HCT116 (cell line): ENCODE data around the gene TPPP3. TPM values are rescaled to one million over a fixed set of nuclear protein-coding genes. Genes with fewer than 3 reads are reported as not detected.

Source experiments
- ATAC-seq: fragments of 200-7000 bp; cut with Tn5 transposase; 2 replicates; pipeline ENCODE4 v1.9.1; 2020; ENCODE audit warnings: mild to moderate bottlenecking, moderate library complexity
- BruUV-seq: library from RNA; stranded (reverse); fragments of 400-500 nt; replicated peaks from 2 replicates; lab custom pipeline; 2021; lab: Mats Ljungman, UMichigan
- CTCF ChIA-PET: fragments of 300-600 bp; sonication (Branson Sonifier 250); formaldehyde crosslinking; loops from one replicate; lab custom pipeline; 2021; ENCODE audit warnings: antibody characterized with exemption; lab: Charles Lee
- POLR2A ChIA-PET: fragments of 300-600, 350-600 bp; sonication (Branson Sonifier 250); formaldehyde crosslinking; loops from one replicate; lab custom pipeline; 2021; ENCODE audit warnings: antibody characterized with exemption; lab: Charles Lee
- RAD21 ChIA-PET, 2 experiments: fragments of 300-600 bp; sonication (Branson Sonifier 250); formaldehyde crosslinking; loops; one replicate each; lab custom pipeline; 2023; ENCODE audit warnings: low total read pairs in 2 of 2; ENCODE audit not compliant: uncharacterized antibody in 2 of 2, unreplicated experiment in 2 of 2, low non-redundant PET in 1 of 2; lab: Charles Lee
- DNase-seq: peaks from one replicate; pipeline ENCODE4 v3.0.0-alpha.2; 2010; ENCODE audit warnings: low read depth, low spot score
- H2AFZ ChIP-seq: fragments of 200-600 bp; shearing (Covaris generic), sonication (generic); 2 replicates; pipeline ENCODE4 v1.6.1; 2017; ENCODE audit warnings: low read depth, mixed run types, mixed read lengths, antibody characterized with exemption, low read length; ENCODE audit not compliant: poor library complexity, severe bottlenecking
- H3K27ac ChIP-seq: 2 replicates; pipeline ENCODE4 v1.5.1; 2012; ENCODE audit warnings: low read depth, low read length
- H3K27me3 ChIP-seq: fragments of 200-600 bp; sonication (generic); 2 replicates; pipeline ENCODE4 v1.6.1; 2016; ENCODE audit warnings: mixed run types, low read length, mixed read lengths; ENCODE audit not compliant: insufficient read depth
- H3K36me3 ChIP-seq, 2 experiments: fragments of 200-500 bp in 1 of 2; fragments of 200-600 bp in 1 of 2; sonication (Bioruptor generic) in 1 of 2; sonication (generic) in 1 of 2; 2 replicates each; pipeline versions ENCODE4 v1.5.1 to v1.6.1; 2014 to 2016; ENCODE audit warnings: low read length in 2 of 2, inconsistent platforms in 1 of 2, mixed read lengths in 1 of 2, mixed run types in 1 of 2; ENCODE audit not compliant: insufficient read depth in 2 of 2, control insufficient read depth in 1 of 2
- H3K4me1 ChIP-seq, 2 experiments: fragments of 200-600 bp in 1 of 2; sonication (generic) in 1 of 2; 2 replicates each; pipeline versions ENCODE4 v1.5.1 to v1.6.1; 2012 to 2017; ENCODE audit warnings: low read length in 2 of 2, inconsistent platforms in 1 of 2, mild to moderate bottlenecking in 1 of 2, mixed read lengths in 1 of 2, mixed run types in 1 of 2, moderate library complexity in 1 of 2; ENCODE audit not compliant: insufficient read depth in 2 of 2, control insufficient read depth in 1 of 2
- H3K4me2 ChIP-seq: fragments of 200-600 bp; sonication (generic); 2 replicates; pipeline ENCODE4 v1.6.1; 2017; ENCODE audit warnings: mixed run types, low read length, mixed read lengths
- H3K4me3 ChIP-seq, 2 experiments: fragments of 200-600 bp in 1 of 2; sonication (generic) in 1 of 2; replicated peaks in 1 of 2; 2 replicates each; pipeline ENCODE4 v1.5.1; 2011 to 2016; ENCODE audit warnings: low read length in 2 of 2, control low read depth in 1 of 2, low read depth in 1 of 2, mild to moderate bottlenecking in 1 of 2, mixed read lengths in 1 of 2, mixed run types in 1 of 2
- H3K79me2 ChIP-seq: fragments of 200-600 bp; sonication (generic); 2 replicates; pipeline ENCODE4 v1.6.1; 2017; ENCODE audit warnings: mild to moderate bottlenecking, mixed run types, low read length, moderate library complexity, mixed read lengths; ENCODE audit not compliant: insufficient read depth
- H3K9ac ChIP-seq: fragments of 200-600 bp; sonication (generic); 2 replicates; pipeline ENCODE4 v1.6.1; 2016; ENCODE audit warnings: low read length, mixed read lengths
- H3K9me2 ChIP-seq: fragments of 200-600 bp; sonication (generic), shearing (Covaris generic); 2 replicates; pipeline ENCODE4 v1.6.1; 2017; ENCODE audit warnings: mixed run types, mild to moderate bottlenecking, moderate library complexity; ENCODE audit not compliant: insufficient read depth
- H3K9me3 ChIP-seq, 2 experiments: fragments of 200-500 bp in 1 of 2; fragments of 200-600 bp in 1 of 2; sonication (Bioruptor generic) in 1 of 2; sonication (generic) in 1 of 2; 2 replicates each; pipeline ENCODE4 v1.6.1; 2014 to 2017; ENCODE audit warnings: low read length in 2 of 2, mixed read lengths in 2 of 2, inconsistent platforms in 1 of 2, low read depth in 1 of 2, mild to moderate bottlenecking in 1 of 2, mixed run types in 1 of 2, moderate library complexity in 1 of 2; ENCODE audit not compliant: control insufficient read depth in 1 of 2, insufficient read depth in 1 of 2
- H4K20me1 ChIP-seq: fragments of 200-600 bp; sonication (generic), shearing (Covaris generic); 2 replicates; pipeline ENCODE4 v1.6.1; 2017; ENCODE audit warnings: mixed run types, mild to moderate bottlenecking, moderate library complexity; ENCODE audit not compliant: insufficient read depth
- ATF3 ChIP-seq: IDR thresholded peaks from 2 replicates; pipeline ENCODE4 v1.6.1; 2012
- CTCF ChIP-seq, 3 experiments: fragments of 200-600 bp in 1 of 3; sonication (generic) in 1 of 3; IDR thresholded peaks in 2 of 3; conservative IDR thresholded peaks in 1 of 3; 2 replicates each; pipeline ENCODE4 v1.5.1; 2012 to 2017; ENCODE audit warnings: low read depth in 2 of 3, low read length in 2 of 3, antibody characterized with exemption in 1 of 3, borderline replicate concordance in 1 of 3, control low read depth in 1 of 3, mild to moderate bottlenecking in 1 of 3, mixed read lengths in 1 of 3, mixed run types in 1 of 3, moderate library complexity in 1 of 3; ENCODE audit not compliant: insufficient read depth in 1 of 3
- EGR1 ChIP-seq: IDR thresholded peaks from 2 replicates; pipeline ENCODE4 v1.6.1; 2012; ENCODE audit warnings: low read depth
- ELF1 ChIP-seq: IDR thresholded peaks from 2 replicates; pipeline ENCODE4 v1.6.1; 2012; ENCODE audit warnings: low read depth, borderline replicate concordance
- EZH2 ChIP-seq: fragments of 200-600 bp; sonication (generic); IDR thresholded peaks from 2 replicates; pipeline ENCODE4 v1.6.1; 2017; ENCODE audit warnings: antibody characterized with exemption, mixed run types
- FOSL1 ChIP-seq: IDR thresholded peaks from 2 replicates; pipeline ENCODE4 v1.6.1; 2012; ENCODE audit warnings: low read depth
- MAX ChIP-seq: IDR thresholded peaks from 2 replicates; pipeline ENCODE4 v1.6.1; 2012
- POLR2A ChIP-seq: IDR thresholded peaks from 2 replicates; pipeline ENCODE4 v1.7.0; 2011; ENCODE audit warnings: borderline replicate concordance; ENCODE audit not compliant: insufficient read depth, insufficient read length; ENCODE audit errors: extremely low read depth
- POLR2AphosphoS5 ChIP-seq: IDR thresholded peaks from 2 replicates; pipeline ENCODE4 v1.6.1; 2011; ENCODE audit warnings: mild to moderate bottlenecking, low read depth, low read length, moderate library complexity
- SIN3A ChIP-seq: IDR thresholded peaks from 2 replicates; pipeline ENCODE4 v1.6.1; 2012; ENCODE audit warnings: low read depth
- SP1 ChIP-seq: IDR thresholded peaks from 2 replicates; pipeline ENCODE4 v1.6.1; 2012; ENCODE audit warnings: low read depth
- SRF ChIP-seq: IDR thresholded peaks from 2 replicates; pipeline ENCODE4 v1.6.1; 2012; ENCODE audit warnings: low read depth
- YY1 ChIP-seq: IDR thresholded peaks from 2 replicates; pipeline ENCODE4 v1.6.1; 2011; ENCODE audit warnings: low read length, low read depth, moderate library complexity, mild to moderate bottlenecking; ENCODE audit not compliant: insufficient replicate concordance; ENCODE audit errors: extremely low read depth
- ZBTB33 ChIP-seq: IDR thresholded peaks from 2 replicates; pipeline ENCODE4 v1.6.1; 2011; ENCODE audit warnings: mild to moderate bottlenecking, low read length, moderate library complexity; ENCODE audit not compliant: insufficient replicate concordance; ENCODE audit errors: extremely low read depth
- ZNF274 ChIP-seq: fragments of 200-500 bp; sonication (Bioruptor generic); IDR thresholded peaks from 2 replicates; pipeline ENCODE4 v1.6.1; 2014; ENCODE audit warnings: mild to moderate bottlenecking, low read depth, low read length, inconsistent platforms
- intact Hi-C: fragments of 100-400 bp; cut with micrococcal nuclease; formaldehyde crosslinking; loops from 2 replicates; pipeline ENCODE4 v1.10.0; 2022
- total RNA-seq: library from RNA; stranded (reverse); gene quantifications from one replicate; pipeline ENCODE4 v1.2.1, GENCODE V29; 2021; ENCODE audit not compliant: unreplicated experiment

Gene TPPP3
- total RNA-seq, 1 experiment from 2014 or later: 1.2 TPM

GRCh38 chr16:67350324-67350723 is 43.0 kb downstream of the TPPP3 start:
- Histone ChIP-seq H3K27ac (no peak overlapping the region), H3K4me1 (no peaks in the 10 kb centered on the region), H3K79me2 (no peaks in the 10 kb centered on the region), H3K9me3 (no peaks in the 10 kb centered on the region), H3K4me3 (no peak overlapping the region), H3K9me2 (no peaks in the 10 kb centered on the region), H3K4me2 (no peak overlapping the region), H2AFZ (no peak overlapping the region), H3K36me3 (no peaks in the 10 kb centered on the region), H4K20me1 (no peaks in the 10 kb centered on the region), H3K27me3 (no peaks in the 10 kb centered on the region), H3K9ac (no peak overlapping the region)
- intact Hi-C loops: no loop called here
- no TSS peak for BruUV-seq
- no peak for ATAC-seq
- ChIA-PET RAD21 (no interaction called here), POLR2A (interaction anchor here (1.1 kb wide), 1 partner anchor 80 kb away, joined by 3 read pairs; no protein-coding TSS in a partner anchor), CTCF (interaction anchor here (1.0 kb wide), 1 partner anchor 97 kb away, joined by 3 read pairs; no protein-coding TSS in a partner anchor)
- DNase-seq: no peak
- no peak for TF ChIP-seq POLR2A
- TF ChIP-seq POLR2AphosphoS5: no peak
- no peak for TF ChIP-seq EZH2
- no peak for TF ChIP-seq ELF1
- no peak for TF ChIP-seq ZNF274
- TF ChIP-seq SIN3A: no peak
- TF ChIP-seq YY1: no peak
- TF ChIP-seq SRF: no peak
- TF ChIP-seq ZBTB33: no peak
- no peak for TF ChIP-seq MAX
- TF ChIP-seq EGR1: no peak
- no peak for TF ChIP-seq SP1
- TF ChIP-seq FOSL1: no peak
- TF ChIP-seq CTCF (IDR thresholded peaks at IDR 0.05 in 2 of 3, conservative IDR thresholded peaks at IDR 0.05 in 1 of 3; ENCODE audit: borderline replicate concordance in 1 of 3, insufficient read depth in 1 of 3, low read depth in 2 of 3, low read length in 2 of 3): no peak
- TF ChIP-seq ATF3: no peak
